Measurements from ENCODE around the gene BRIX1.
A peak's percentile ranks its signal among the peaks of the same experiment; 100 is the strongest.
"Not testable (repeated sequence)": the region's sequence is repeated elsewhere in the genome, so short reads cannot be mapped to it uniquely, and the experiment has no call there.

BRIX1 gene

DNA sequence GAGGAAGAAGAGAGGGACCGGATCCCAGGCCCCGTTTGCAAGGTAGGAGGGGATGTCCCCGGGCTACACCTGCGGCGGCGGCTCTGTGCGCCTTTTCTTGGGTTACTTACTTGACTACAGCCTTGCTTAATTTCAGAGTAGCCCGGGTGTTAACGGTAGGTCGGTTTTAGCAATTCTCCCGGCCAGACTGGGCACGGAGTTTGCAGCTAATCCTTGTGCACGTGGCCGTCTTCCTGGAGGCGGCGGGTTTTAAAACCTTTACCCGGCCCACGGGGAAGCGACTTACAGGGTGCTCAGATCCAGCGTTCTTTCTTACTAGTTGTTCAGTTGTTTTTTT is 313 bp downstream of the BRIX1 start:
- TF ChIP-seq, protein P1, sequence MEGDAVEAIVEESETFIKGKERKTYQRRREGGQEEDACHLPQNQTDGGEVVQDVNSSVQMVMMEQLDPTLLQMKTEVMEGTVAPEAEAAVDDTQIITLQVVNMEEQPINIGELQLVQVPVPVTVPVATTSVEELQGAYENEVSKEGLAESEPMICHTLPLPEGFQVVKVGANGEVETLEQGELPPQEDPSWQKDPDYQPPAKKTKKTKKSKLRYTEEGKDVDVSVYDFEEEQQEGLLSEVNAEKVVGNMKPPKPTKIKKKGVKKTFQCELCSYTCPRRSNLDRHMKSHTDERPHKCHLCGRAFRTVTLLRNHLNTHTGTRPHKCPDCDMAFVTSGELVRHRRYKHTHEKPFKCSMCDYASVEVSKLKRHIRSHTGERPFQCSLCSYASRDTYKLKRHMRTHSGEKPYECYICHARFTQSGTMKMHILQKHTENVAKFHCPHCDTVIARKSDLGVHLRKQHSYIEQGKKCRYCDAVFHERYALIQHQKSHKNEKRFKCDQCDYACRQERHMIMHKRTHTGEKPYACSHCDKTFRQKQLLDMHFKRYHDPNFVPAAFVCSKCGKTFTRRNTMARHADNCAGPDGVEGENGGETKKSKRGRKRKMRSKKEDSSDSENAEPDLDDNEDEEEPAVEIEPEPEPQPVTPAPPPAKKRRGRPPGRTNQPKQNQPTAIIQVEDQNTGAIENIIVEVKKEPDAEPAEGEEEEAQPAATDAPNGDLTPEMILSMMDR (IDR thresholded peaks at IDR 0.05; ENCODE audit: low read depth, low read length, missing control alignments): no peak
- in situ Hi-C loops (cut with HindIII; ENCODE audit: low pct_ligation_motif_present, low sequenced_read_pairs): loop anchor here (25.0 kb wide), 1 partner anchor 429 kb away; no protein-coding TSS in a partner anchor
- H3K27me3 ChIP-seq (replicated peaks): no peaks in the 10 kb centered on the region
- no peak for DNase-seq
- peak overlapping the region; percentile 79 for H3K27ac ChIP-seq
- H3K4me3 ChIP-seq (ENCODE audit: low read depth, low read length): peak overlapping the region; percentile 95
- H3K36me3 ChIP-seq (replicated peaks): peaks cover 12% of the 10 kb centered on the region

- H3K27ac ChIP-seq: no peak overlapping the region
- DNase-seq: no peak
- in situ Hi-C loops (cut with HindIII; ENCODE audit: low pct_ligation_motif_present, low sequenced_read_pairs): loop anchor here (25.0 kb wide), 1 partner anchor 429 kb away; no protein-coding TSS in a partner anchor
- peak overlapping the region; percentile 95 for H3K4me3 ChIP-seq (ENCODE audit: low read depth, low read length)
- peaks cover 8% of the 10 kb centered on the region for H3K36me3 ChIP-seq (replicated peaks)
- no peaks in the 10 kb centered on the region for H3K27me3 ChIP-seq (replicated peaks)
- TF ChIP-seq, protein P1 (IDR thresholded peaks at IDR 0.05; ENCODE audit: low read depth, low read length, missing control alignments): no peak
Measured at GRCh38 chr5:34916518-34916917, 1.0 kb downstream of the BRIX1 start.

DNA sequence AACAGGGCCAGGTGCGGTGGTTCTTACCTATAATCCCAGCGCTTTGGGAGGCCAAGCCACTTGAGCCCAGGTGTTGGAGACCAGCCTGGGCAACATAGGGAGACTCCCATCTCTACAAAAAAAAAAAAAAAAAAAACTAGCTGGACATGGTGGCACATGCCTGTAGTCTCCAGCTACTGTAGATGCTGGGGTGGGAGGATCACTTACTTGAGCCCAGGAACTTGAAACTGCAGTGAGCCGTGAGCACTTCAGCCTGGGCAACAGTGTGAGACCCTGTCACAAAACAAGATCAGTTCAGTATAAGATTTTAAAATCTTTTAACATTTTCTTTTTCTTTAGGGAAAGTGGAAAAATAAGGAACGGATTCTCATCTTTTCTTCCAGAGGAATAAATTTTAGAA is 2.5 kb downstream of the BRIX1 start:
- Histone ChIP-seq H3K36me3 (replicated peaks) (peaks cover 13% of the 10 kb centered on the region), H3K27ac (no peak overlapping the region), H3K4me3 (ENCODE audit: low read depth, low read length) (no peak overlapping the region), H3K27me3 (replicated peaks) (no peaks in the 10 kb centered on the region)
- TF ChIP-seq, protein P1 (IDR thresholded peaks at IDR 0.05; ENCODE audit: low read depth, low read length, missing control alignments): no peak
- no peak for DNase-seq
- in situ Hi-C loops (cut with HindIII; ENCODE audit: low pct_ligation_motif_present, low sequenced_read_pairs): loop anchor here (25.0 kb wide), 1 partner anchor 431 kb away; no protein-coding TSS in a partner anchor

GRCh38 chr5:34919077-34919476 is 3.6 kb downstream of the BRIX1 start:
- Histone ChIP-seq H3K27me3 (replicated peaks) (no peaks in the 10 kb centered on the region), H3K4me3 (ENCODE audit: low read depth, low read length) (no peak overlapping the region), H3K27ac (no peak overlapping the region), H3K36me3 (replicated peaks) (peaks cover 16% of the 10 kb centered on the region)
- DNase-seq: no peak
- in situ Hi-C loops (cut with HindIII; ENCODE audit: low pct_ligation_motif_present, low sequenced_read_pairs): loop anchor here (25.0 kb wide), 1 partner anchor 432 kb away; no protein-coding TSS in a partner anchor
- TF ChIP-seq, protein P1 (IDR thresholded peaks at IDR 0.05; ENCODE audit: low read depth, low read length, missing control alignments): peak; percentile 33

- in situ Hi-C loops (cut with HindIII; ENCODE audit: low pct_ligation_motif_present, low sequenced_read_pairs): loop anchor here (25.0 kb wide), 1 partner anchor 436 kb away; no protein-coding TSS in a partner anchor
- H3K27me3 ChIP-seq (replicated peaks); H3K27ac ChIP-seq; H3K4me3 ChIP-seq (ENCODE audit: low read depth, low read length); DNase-seq: not testable (repeated sequence)
- peaks cover 31% of the 10 kb centered on the region for H3K36me3 ChIP-seq (replicated peaks)
Measured at GRCh38 chr5:34923256-34923655, 7.7 kb downstream of the BRIX1 start.

GRCh38 chr5:34923694-34924461 is 8.4 kb downstream of the BRIX1 start:
- in situ Hi-C loops (cut with HindIII; ENCODE audit: low pct_ligation_motif_present, low sequenced_read_pairs): loop anchor here (25.0 kb wide), 1 partner anchor 437 kb away; no protein-coding TSS in a partner anchor
- TF ChIP-seq, protein P1 (IDR thresholded peaks at IDR 0.05; ENCODE audit: low read depth, low read length, missing control alignments): no peak
- Histone ChIP-seq H3K36me3 (replicated peaks) (peaks cover 31% of the 10 kb centered on the region), H3K27ac (no peak overlapping the region), H3K27me3 (replicated peaks) (no peaks in the 10 kb centered on the region), H3K4me3 (ENCODE audit: low read depth, low read length) (no peak overlapping the region)
- DNase-seq: peak; percentile 87
